Endothelial cell of umbilical vein (primary cell): Measurements from ENCODE around the gene PNLDC1. TPM values are rescaled to one million over a fixed set of nuclear protein-coding genes. Genes with fewer than 3 reads are reported as not detected.
A peak's percentile ranks its signal among the peaks of the same experiment; 100 is the strongest.

Experiments used
- BruUV-seq: library from RNA; stranded (reverse); fragments of 400-500 nt; replicated peaks from 2 replicates; lab custom pipeline; 2021; lab: Mats Ljungman, UMichigan
- CTCF ChIA-PET: fragments of 300-600, 350-600 bp; sonication (Branson Sonifier 250); formaldehyde crosslinking; loops from one replicate; lab custom pipeline; 2021; ENCODE audit warnings: antibody characterized with exemption, inconsistent platforms; lab: Charles Lee
- POLR2A ChIA-PET: fragments of 300-600, 350-600 bp; sonication (Branson Sonifier 250); formaldehyde crosslinking; loops from one replicate; lab custom pipeline; 2021; ENCODE audit warnings: antibody characterized with exemption, inconsistent platforms; lab: Charles Lee
- DNase-seq: peaks from one replicate; pipeline ENCODE4 v3.0.0-alpha.2; 2011; ENCODE audit warnings: low read depth, low spot score
- FAIRE-seq: peaks from 2 replicates; lab custom pipeline; 2011; peaks lifted over from hg19 to GRCh38; lab: Jason Lieb, UNC
- H2AFZ ChIP-seq: 2 replicates; pipeline ENCODE4 v1.6.0; 2012; ENCODE audit warnings: low read depth, low read length, control low read depth, inconsistent platforms
- H3K27ac ChIP-seq: 2 replicates; pipeline ENCODE4 v1.5.1; 2011; ENCODE audit warnings: low read depth, mild to moderate bottlenecking, control low read depth, low read length, moderate library complexity; ENCODE audit not compliant: insufficient read depth
- H3K27me3 ChIP-seq, 2 experiments: 2 replicates each; pipeline versions ENCODE4 v1.6.0 to v1.6.1; 2011; ENCODE audit warnings: low read length in 2 of 2, mixed read lengths in 1 of 2; ENCODE audit not compliant: control insufficient read depth in 2 of 2, insufficient read depth in 2 of 2
- H3K36me3 ChIP-seq, 2 experiments: 2 replicates in 1 of 2; 3 replicates in 1 of 2; pipeline ENCODE4 v1.5.1; 2011; ENCODE audit warnings: low read length in 2 of 2, mild to moderate bottlenecking in 1 of 2, moderate library complexity in 1 of 2; ENCODE audit not compliant: control insufficient read depth in 2 of 2, insufficient read depth in 2 of 2; ENCODE audit errors: extremely low read depth in 1 of 2
- H3K4me1 ChIP-seq: 3 replicates; pipeline ENCODE4 v1.5.1; 2011; ENCODE audit warnings: mild to moderate bottlenecking, low read length; ENCODE audit not compliant: control insufficient read depth, insufficient read depth; ENCODE audit errors: extremely low read depth
- H3K4me2 ChIP-seq: 2 replicates; pipeline ENCODE4 v1.6.1; 2011; ENCODE audit warnings: low read length, control low read depth, mixed read lengths; ENCODE audit not compliant: insufficient read depth
- H3K4me3 ChIP-seq, 3 experiments: fragments of 200-600 bp in 1 of 3; sonication (generic), shearing (Covaris generic) in 1 of 3; replicated peaks in 1 of 3; 2 replicates each; pipeline ENCODE4 v1.5.1; 2011 to 2016; ENCODE audit warnings: control low read depth in 3 of 3, low read length in 3 of 3, mild to moderate bottlenecking in 2 of 3, inconsistent platforms in 1 of 3, low read depth in 1 of 3, moderate library complexity in 1 of 3; ENCODE audit not compliant: insufficient read depth in 1 of 3
- H3K79me2 ChIP-seq: 2 replicates; pipeline ENCODE4 v1.6.0; 2012; ENCODE audit warnings: low read length, inconsistent platforms; ENCODE audit not compliant: control insufficient read depth, insufficient read depth
- H3K9ac ChIP-seq: replicated peaks from 2 replicates; pipeline ENCODE3; 2011; ENCODE audit warnings: low read length, control low read depth; ENCODE audit not compliant: insufficient read depth; ENCODE audit errors: extremely low read depth
- H3K9me1 ChIP-seq: replicated peaks from 3 replicates; pipeline ENCODE4 v1.6.0; 2011; ENCODE audit warnings: mild to moderate bottlenecking, low read length; ENCODE audit not compliant: control insufficient read depth, insufficient read depth; ENCODE audit errors: extremely low read depth
- H3K9me3 ChIP-seq: replicated peaks from 2 replicates; pipeline ENCODE4 v1.5.1; 2012; ENCODE audit warnings: low read length, inconsistent platforms; ENCODE audit not compliant: control insufficient read depth, insufficient read depth
- H4K20me1 ChIP-seq: replicated peaks from 2 replicates; pipeline ENCODE3; 2011; ENCODE audit warnings: mild to moderate bottlenecking, low read length; ENCODE audit not compliant: control insufficient read depth, insufficient read depth; ENCODE audit errors: extremely low read depth
- CTCF ChIP-seq, 2 donors: IDR thresholded peaks; 1 replicate in 1 of 2; 2 replicates in 1 of 2; pipeline ENCODE4 v1.5.1; 2011; ENCODE audit warnings: low read length in 2 of 2, mild to moderate bottlenecking in 2 of 2, moderate library complexity in 2 of 2, control low read depth in 1 of 2, inconsistent platforms in 1 of 2, low read depth in 1 of 2; ENCODE audit not compliant: insufficient read depth in 1 of 2; ENCODE audit errors: extremely low read depth in 1 of 2
- EZH2 ChIP-seq: IDR thresholded peaks from 2 replicates; pipeline ENCODE4 v1.6.1; 2012; ENCODE audit warnings: borderline replicate concordance, low read depth, mild to moderate bottlenecking, moderate library complexity, low read length, inconsistent platforms; ENCODE audit not compliant: severe bottlenecking
- FOS ChIP-seq: IDR thresholded peaks from 2 replicates; pipeline ENCODE4 v1.6.1; 2011; ENCODE audit warnings: mild to moderate bottlenecking, low read length, moderate library complexity, borderline replicate concordance; ENCODE audit not compliant: insufficient read depth
- GATA2 ChIP-seq: IDR thresholded peaks from 2 replicates; pipeline ENCODE4 v1.7.0; 2011; ENCODE audit warnings: low read depth, mild to moderate bottlenecking, moderate library complexity, mixed read lengths, low read length; ENCODE audit not compliant: insufficient read length, insufficient read depth
- JUN ChIP-seq: IDR thresholded peaks from 2 replicates; pipeline ENCODE4 v1.6.1; 2011; ENCODE audit warnings: borderline replicate concordance, low read depth; ENCODE audit not compliant: insufficient read length, insufficient read depth
- MAX ChIP-seq: IDR thresholded peaks from 2 replicates; pipeline ENCODE4 v1.6.1; 2011; ENCODE audit not compliant: insufficient read depth, insufficient read length
- MYC ChIP-seq: IDR thresholded peaks from one replicate; pipeline ENCODE4 v1.6.1; 2011; ENCODE audit warnings: mild to moderate bottlenecking, low read depth, low read length
- POLR2A ChIP-seq: IDR thresholded peaks from 2 replicates; pipeline ENCODE4 v1.6.1; 2012; ENCODE audit warnings: low read depth, mild to moderate bottlenecking, control low read depth, low read length
- POLR2AphosphoS5 ChIP-seq: IDR thresholded peaks from 2 replicates; pipeline ENCODE4 v1.6.1; 2012; ENCODE audit warnings: low read depth, mild to moderate bottlenecking, control low read depth, low read length, moderate library complexity; ENCODE audit not compliant: insufficient read depth
- dilution Hi-C: fragments of 300-500 bp; cut with MboI; formaldehyde crosslinking; loops from one replicate; pipeline ENCODE4 v1.15.0; 2019; ENCODE audit warnings: low sequenced_read_pairs; ENCODE audit not compliant: extremely low pct_ligation_motif_present
- intact Hi-C: fragments of 100-400 bp; cut with micrococcal nuclease; formaldehyde crosslinking; loops from one replicate; pipeline ENCODE4 v1.10.0; 2022
- polyA plus RNA-seq, 4 experiments: library from polyadenylated mRNA; depleted of rRNA in 3 of 4; stranded (reverse) in 3 of 4; unstranded in 1 of 4; fragments of >200 nt; gene quantifications; 2 replicates each; pipeline versions ENCODE4 v1.2.1 to v1.2.3, GENCODE V29; 2011 to 2012; ENCODE audit warnings: missing spikeins in 1 of 4
- total RNA-seq: library from RNA; stranded (reverse); gene quantifications from 2 replicates; pipeline ENCODE4 v1.2.3, GENCODE V29; 2021

PNLDC1 gene
- total and polyA plus RNA-seq, 2 donors (not counting 3 experiments of a cell fraction or from before 2014, with no cell fraction given): not detected

- peak overlapping the region; percentile 59 for H3K4me2 ChIP-seq
- BruUV-seq: no TSS peak
- peak overlapping the region; percentile 85 for H3K27ac ChIP-seq
- CTCF ChIA-PET: interaction anchor here (1.1 kb wide), 2 partner anchors 20 to 45 kb away, joined by 3 read pairs; no protein-coding TSS in a partner anchor
- no peak overlapping the region for H2AFZ ChIP-seq
- no peaks in the 10 kb centered on the region for H3K9me3 ChIP-seq
- H3K36me3 ChIP-seq: peaks cover 5 to 14% of the 10 kb centered on the region in 2 experiments
- TF ChIP-seq CTCF (IDR thresholded peaks at IDR 0.05; ENCODE audit: extremely low read depth in 1 of 2, insufficient read depth in 1 of 2, low read depth in 1 of 2, low read length in 2 of 2): no peak
- TF ChIP-seq GATA2: no peak
- TF ChIP-seq FOS: no peak
- TF ChIP-seq MYC: no peak
- TF ChIP-seq JUN: no peak
- TF ChIP-seq MAX: no peak
- TF ChIP-seq EZH2: no peak
- no peak for TF ChIP-seq POLR2AphosphoS5
- TF ChIP-seq POLR2A: no peak
- no peaks in the 10 kb centered on the region for H3K9me1 ChIP-seq
- H3K79me2 ChIP-seq: peaks cover 16% of the 10 kb centered on the region
- intact Hi-C loops: no loop called here
- peak; percentile 44 for DNase-seq
- H4K20me1 ChIP-seq: no peaks in the 10 kb centered on the region
- H3K27me3 ChIP-seq: no peaks in the 10 kb centered on the region
- POLR2A ChIA-PET: interaction anchor here (1.2 to 1.8 kb wide), 2 partner anchors 29 to 67 kb away, joined by 4 to 7 read pairs; partner anchors contain the start of gene TCP1
- H3K9ac ChIP-seq: peak overlapping the region; percentile 86
- H3K4me1 ChIP-seq: peaks cover 20% of the 10 kb centered on the region
- H3K4me3 ChIP-seq: peak overlapping the region in 1 of 3 experiments; percentile 73
- dilution Hi-C loops: no loop called here
- FAIRE-seq: peak; percentile 75
These were observed 39.4 kb upstream of the PNLDC1 start for GRCh38 chr6:159760602-159761057.
